ENCODE data around the gene CPNE6.
A peak's percentile ranks its signal among the peaks of the same experiment; 100 is the strongest.
"Not testable (repeated sequence)": the region's sequence is repeated elsewhere in the genome, so short reads cannot be mapped to it uniquely, and the experiment has no call there.

Gene CPNE6

GRCh38 chr14:24071144-24071697 is at the start of gene CPNE6:
Gene CPNE6, plus strand, starts transcription at chr14:24071562. Its CDS starts 1,375 bp downstream, at chr14:24072937.
- Histone ChIP-seq H3K9me3 (ENCODE audit: control insufficient read depth, insufficient read depth, low read length) (no peaks in the 10 kb centered on the region), H3K36me3 (ENCODE audit: insufficient read depth, low read length) (no peaks in the 10 kb centered on the region), H3K4me1 (ENCODE audit: insufficient read depth, low read length) (no peaks in the 10 kb centered on the region), H3K9ac (ENCODE audit: low read depth, low read length) (no peak within 1 kb of the TSS)

DNA sequence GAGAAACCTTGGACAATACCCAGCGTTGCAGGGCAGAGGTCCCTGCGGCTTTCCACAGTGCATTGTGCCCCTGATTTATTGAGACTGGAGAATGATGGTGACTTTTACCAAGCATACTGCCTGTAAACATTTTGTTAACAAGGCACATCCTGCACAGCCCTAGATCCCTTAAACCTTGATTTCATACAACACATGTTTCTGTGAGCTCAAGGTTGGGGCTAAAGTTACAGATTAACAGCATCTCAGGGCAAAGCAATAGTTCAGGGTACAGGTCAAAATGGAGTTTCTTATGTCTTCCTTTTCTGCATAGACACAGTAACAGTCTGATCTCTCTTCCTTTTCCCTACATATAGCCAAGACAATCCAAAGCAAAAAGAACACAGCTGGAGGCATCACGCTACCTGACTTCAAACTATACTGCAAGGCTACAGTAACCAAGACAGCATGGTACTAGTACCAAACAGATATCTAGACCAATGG is 46.4 kb upstream of the CPNE6 start:
- not testable (repeated sequence) for H3K9ac ChIP-seq (ENCODE audit: low read depth, low read length); H3K36me3 ChIP-seq (ENCODE audit: insufficient read depth, low read length); H3K9me3 ChIP-seq (ENCODE audit: control insufficient read depth, insufficient read depth, low read length); H3K4me1 ChIP-seq (ENCODE audit: insufficient read depth, low read length)

- H3K9me3 ChIP-seq (ENCODE audit: control insufficient read depth, insufficient read depth, low read length); H3K4me1 ChIP-seq (ENCODE audit: insufficient read depth, low read length); H3K9ac ChIP-seq (ENCODE audit: low read depth, low read length); H3K36me3 ChIP-seq (ENCODE audit: insufficient read depth, low read length): not testable (repeated sequence)
Measured at GRCh38 chr14:24029687-24030086, 41.7 kb upstream of the CPNE6 start.

GRCh38 chr14:24031331-24031730 is 40.0 kb upstream of the CPNE6 start:
- H3K9ac ChIP-seq (ENCODE audit: low read depth, low read length); H3K4me1 ChIP-seq (ENCODE audit: insufficient read depth, low read length); H3K9me3 ChIP-seq (ENCODE audit: control insufficient read depth, insufficient read depth, low read length); H3K36me3 ChIP-seq (ENCODE audit: insufficient read depth, low read length): not testable (repeated sequence)

DNA sequence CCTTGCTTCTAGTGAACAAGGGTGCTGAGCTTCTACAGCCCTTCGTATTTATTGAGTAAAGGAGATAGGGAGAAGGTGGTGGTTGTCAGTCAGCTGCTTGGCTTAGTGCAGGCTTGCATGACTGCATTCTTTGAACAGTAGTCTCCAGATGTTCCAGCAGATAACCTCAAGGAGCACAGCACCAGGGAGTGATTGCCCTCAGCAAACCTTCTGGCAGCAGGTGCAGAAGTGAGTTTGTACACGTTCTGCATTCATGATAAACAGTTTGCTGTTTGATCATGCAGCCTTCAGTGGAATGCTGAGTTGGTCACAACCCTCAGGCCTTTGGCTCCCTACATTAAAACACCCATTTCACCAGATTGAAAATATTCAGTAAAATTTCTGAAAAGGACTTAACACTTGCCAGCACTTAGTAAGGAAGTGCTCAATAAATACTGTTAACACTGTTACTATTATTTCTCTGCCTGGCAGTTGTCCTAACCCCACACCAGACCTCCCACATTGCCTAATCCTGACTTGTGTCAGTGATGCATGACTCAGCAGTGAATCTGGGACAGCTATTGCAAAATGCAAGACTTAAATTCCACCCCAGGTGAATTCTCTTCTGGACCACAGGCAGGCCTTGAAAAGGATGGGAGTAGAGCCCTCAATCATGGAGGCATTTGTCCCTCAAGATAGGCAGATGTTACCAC is 38.5 kb upstream of the CPNE6 start:
- Histone ChIP-seq H3K4me1 (ENCODE audit: insufficient read depth, low read length) (no peaks in the 10 kb centered on the region; the same call in 1 of the 2 replicates), H3K9me3 (ENCODE audit: control insufficient read depth, insufficient read depth, low read length) (no peaks in the 10 kb centered on the region; the same call in none of the 2 replicates), H3K36me3 (ENCODE audit: insufficient read depth, low read length) (no peaks in the 10 kb centered on the region), H3K9ac (ENCODE audit: low read depth, low read length) (no peak overlapping the region)

DNA sequence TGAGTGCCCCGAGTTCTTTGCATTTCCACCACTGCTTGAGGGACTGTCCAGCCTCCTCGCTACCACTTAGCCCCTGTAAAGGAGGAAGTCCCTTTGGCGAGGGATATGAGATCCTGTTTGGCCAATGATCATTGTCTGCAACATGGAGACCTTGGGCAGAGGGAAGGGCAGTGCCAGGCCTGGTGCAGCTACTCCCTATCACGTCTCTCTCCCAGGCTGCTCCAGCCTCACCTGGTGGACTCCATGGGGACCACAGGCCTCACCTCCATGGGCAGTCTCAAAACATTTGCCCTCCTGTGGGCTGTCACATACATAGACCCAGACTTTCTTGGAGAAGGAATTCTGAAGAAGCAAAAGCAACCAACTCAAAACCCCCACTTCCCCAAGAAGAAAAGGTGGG is 35.6 kb upstream of the CPNE6 start:
- not testable (repeated sequence) for H3K36me3 ChIP-seq (ENCODE audit: insufficient read depth, low read length); H3K4me1 ChIP-seq (ENCODE audit: insufficient read depth, low read length); H3K9me3 ChIP-seq (ENCODE audit: control insufficient read depth, insufficient read depth, low read length)
- H3K9ac ChIP-seq (ENCODE audit: low read depth, low read length) = peak overlapping the region; percentile 76; the same call in 1 of the 2 replicates

GRCh38 chr14:24036169-24036962 is 35.0 kb upstream of the CPNE6 start:
- Histone ChIP-seq H3K4me1 (ENCODE audit: insufficient read depth, low read length) (no peaks in the 10 kb centered on the region; the same call in 1 of the 2 replicates), H3K9me3 (ENCODE audit: control insufficient read depth, insufficient read depth, low read length) (no peaks in the 10 kb centered on the region; the same call in none of the 2 replicates), H3K36me3 (ENCODE audit: insufficient read depth, low read length) (no peaks in the 10 kb centered on the region), H3K9ac (ENCODE audit: low read depth, low read length) (peak overlapping the region; percentile 76)

GRCh38 chr14:24036963-24037657 is 34.3 kb upstream of the CPNE6 start:
- not testable (repeated sequence) for H3K9me3 ChIP-seq (ENCODE audit: control insufficient read depth, insufficient read depth, low read length); H3K4me1 ChIP-seq (ENCODE audit: insufficient read depth, low read length); H3K36me3 ChIP-seq (ENCODE audit: insufficient read depth, low read length)
- H3K9ac ChIP-seq (ENCODE audit: low read depth, low read length) = peak overlapping the region; percentile 76; the same call in 1 of the 2 replicates

DNA sequence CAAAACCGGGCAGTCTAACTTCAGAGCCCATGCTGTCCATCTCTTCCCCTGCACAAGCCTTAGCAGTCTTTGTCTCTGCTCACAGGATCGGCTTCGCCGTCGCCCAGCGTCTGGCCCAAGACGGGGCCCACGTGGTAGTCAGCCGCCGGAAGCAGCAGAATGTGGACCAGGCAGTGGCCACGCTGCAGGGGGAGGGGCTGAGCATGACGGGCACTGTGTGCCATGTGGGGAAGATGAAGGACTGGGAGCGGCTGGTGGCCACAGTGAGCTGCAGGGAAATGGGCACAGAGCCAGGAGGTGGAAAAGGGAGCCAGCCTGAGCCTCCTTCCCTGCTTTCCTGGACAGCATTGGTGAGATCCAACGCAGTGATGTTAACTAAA is 33.7 kb upstream of the CPNE6 start:
- no peaks in the 10 kb centered on the region; the same call in 1 of the 2 replicates for H3K9me3 ChIP-seq (ENCODE audit: control insufficient read depth, insufficient read depth, low read length)
- no peaks in the 10 kb centered on the region for H3K36me3 ChIP-seq (ENCODE audit: insufficient read depth, low read length)
- H3K9ac ChIP-seq (ENCODE audit: low read depth, low read length) = no peak overlapping the region
- H3K4me1 ChIP-seq (ENCODE audit: insufficient read depth, low read length) = no peaks in the 10 kb centered on the region; the same call in 1 of the 2 replicates

GRCh38 chr14:24038686-24039085 is 32.7 kb upstream of the CPNE6 start:
- no peaks in the 10 kb centered on the region for H3K36me3 ChIP-seq (ENCODE audit: insufficient read depth, low read length)
- no peak overlapping the region for H3K9ac ChIP-seq (ENCODE audit: low read depth, low read length)
- H3K4me1 ChIP-seq (ENCODE audit: insufficient read depth, low read length) = no peaks in the 10 kb centered on the region; the same call in 1 of the 2 replicates
- H3K9me3 ChIP-seq (ENCODE audit: control insufficient read depth, insufficient read depth, low read length) = no peaks in the 10 kb centered on the region

DNA sequence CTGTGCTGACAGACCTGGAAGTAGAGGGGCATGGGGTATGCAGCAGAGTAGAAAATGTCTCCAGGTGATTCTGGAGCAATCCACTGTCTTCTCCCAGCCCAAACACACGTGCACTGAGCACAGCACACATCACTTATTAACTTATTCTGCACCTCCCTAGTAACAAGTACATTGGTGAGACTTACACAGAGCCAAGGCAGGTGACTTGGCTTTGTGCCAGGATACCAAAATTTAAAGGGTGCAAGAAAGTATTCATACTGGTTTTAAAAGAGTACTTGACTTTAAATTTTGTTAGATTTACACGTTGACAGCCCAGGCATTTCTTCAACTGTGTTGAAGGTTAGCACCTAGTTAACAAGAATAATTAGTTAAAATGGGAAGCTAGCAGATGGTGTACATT is 30.7 kb upstream of the CPNE6 start:
- H3K4me1 ChIP-seq (ENCODE audit: insufficient read depth, low read length) = no peaks in the 10 kb centered on the region
- H3K9ac ChIP-seq (ENCODE audit: low read depth, low read length) = no peak overlapping the region
- no peaks in the 10 kb centered on the region for H3K36me3 ChIP-seq (ENCODE audit: insufficient read depth, low read length)
- no peaks in the 10 kb centered on the region for H3K9me3 ChIP-seq (ENCODE audit: control insufficient read depth, insufficient read depth, low read length)

- Histone ChIP-seq H3K4me1 (ENCODE audit: insufficient read depth, low read length) (no peaks in the 10 kb centered on the region), H3K9me3 (ENCODE audit: control insufficient read depth, insufficient read depth, low read length) (no peaks in the 10 kb centered on the region), H3K36me3 (ENCODE audit: insufficient read depth, low read length) (no peaks in the 10 kb centered on the region), H3K9ac (ENCODE audit: low read depth, low read length) (no peak overlapping the region)
Measured at GRCh38 chr14:24042746-24043145, 28.6 kb upstream of the CPNE6 start.

- not testable (repeated sequence) for H3K36me3 ChIP-seq (ENCODE audit: insufficient read depth, low read length); H3K4me1 ChIP-seq (ENCODE audit: insufficient read depth, low read length); H3K9ac ChIP-seq (ENCODE audit: low read depth, low read length)
Measured at GRCh38 chr14:24049002-24049401, 22.4 kb upstream of the CPNE6 start.

DNA sequence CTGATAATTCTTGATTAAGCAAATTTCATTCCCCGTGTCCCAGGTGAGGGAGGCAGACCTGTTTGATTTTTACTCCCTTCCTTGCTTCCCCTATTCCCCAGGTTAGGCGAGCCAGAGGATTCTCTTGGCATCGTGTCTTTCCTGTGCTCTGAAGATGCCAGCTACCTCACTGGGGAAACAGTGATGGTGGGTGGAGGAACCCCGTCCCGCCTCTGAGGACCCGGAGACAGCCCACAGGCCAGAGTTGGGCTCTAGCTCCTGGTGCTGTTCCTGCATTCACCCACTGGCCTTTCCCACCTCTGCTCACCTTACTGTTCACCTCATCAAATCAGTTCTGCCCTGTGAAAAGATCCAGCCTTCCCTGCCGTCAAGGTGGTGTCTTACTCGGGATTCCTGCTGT is 20.6 kb upstream of the CPNE6 start:
- not testable (repeated sequence) for H3K9ac ChIP-seq (ENCODE audit: low read depth, low read length); H3K4me1 ChIP-seq (ENCODE audit: insufficient read depth, low read length); H3K9me3 ChIP-seq (ENCODE audit: control insufficient read depth, insufficient read depth, low read length); H3K36me3 ChIP-seq (ENCODE audit: insufficient read depth, low read length)

More at GRCh38 chr14:24049002-24049401, 22.4 kb upstream of the CPNE6 start:
- not testable (repeated sequence) for H3K9me3 ChIP-seq (ENCODE audit: control insufficient read depth, insufficient read depth, low read length)
